ENCODE measurements around the gene MRPL1.

DNA sequence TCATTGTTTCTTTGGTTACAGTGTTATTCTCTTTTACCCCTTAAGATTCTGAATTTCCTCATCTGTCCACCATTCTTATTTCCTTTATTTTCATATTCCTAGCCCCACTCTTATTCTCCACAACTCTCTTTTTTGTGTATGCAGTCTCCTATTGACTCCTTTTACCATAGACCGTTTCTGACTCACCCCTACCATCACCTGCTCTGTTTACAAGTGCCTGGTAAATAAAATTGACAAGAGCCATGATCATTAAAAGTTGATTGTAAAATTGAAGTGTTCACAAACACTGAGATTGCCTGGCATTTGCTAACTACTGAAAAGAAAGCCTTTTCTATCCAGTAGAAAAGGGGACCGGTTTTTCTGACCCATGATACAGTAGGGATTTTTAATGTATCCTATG is 54.4 kb downstream of the MRPL1 start:
- no peak for TF ChIP-seq CTCF (IDR thresholded peaks at IDR 0.05; ENCODE audit: low read depth, low read length, missing input control)
- no peak for TF ChIP-seq YY1 (IDR thresholded peaks at IDR 0.05)
- TF ChIP-seq EGR1 (IDR thresholded peaks at IDR 0.05; ENCODE audit: low read depth in 2 of 2), result no peak
- TF ChIP-seq, protein P1, sequence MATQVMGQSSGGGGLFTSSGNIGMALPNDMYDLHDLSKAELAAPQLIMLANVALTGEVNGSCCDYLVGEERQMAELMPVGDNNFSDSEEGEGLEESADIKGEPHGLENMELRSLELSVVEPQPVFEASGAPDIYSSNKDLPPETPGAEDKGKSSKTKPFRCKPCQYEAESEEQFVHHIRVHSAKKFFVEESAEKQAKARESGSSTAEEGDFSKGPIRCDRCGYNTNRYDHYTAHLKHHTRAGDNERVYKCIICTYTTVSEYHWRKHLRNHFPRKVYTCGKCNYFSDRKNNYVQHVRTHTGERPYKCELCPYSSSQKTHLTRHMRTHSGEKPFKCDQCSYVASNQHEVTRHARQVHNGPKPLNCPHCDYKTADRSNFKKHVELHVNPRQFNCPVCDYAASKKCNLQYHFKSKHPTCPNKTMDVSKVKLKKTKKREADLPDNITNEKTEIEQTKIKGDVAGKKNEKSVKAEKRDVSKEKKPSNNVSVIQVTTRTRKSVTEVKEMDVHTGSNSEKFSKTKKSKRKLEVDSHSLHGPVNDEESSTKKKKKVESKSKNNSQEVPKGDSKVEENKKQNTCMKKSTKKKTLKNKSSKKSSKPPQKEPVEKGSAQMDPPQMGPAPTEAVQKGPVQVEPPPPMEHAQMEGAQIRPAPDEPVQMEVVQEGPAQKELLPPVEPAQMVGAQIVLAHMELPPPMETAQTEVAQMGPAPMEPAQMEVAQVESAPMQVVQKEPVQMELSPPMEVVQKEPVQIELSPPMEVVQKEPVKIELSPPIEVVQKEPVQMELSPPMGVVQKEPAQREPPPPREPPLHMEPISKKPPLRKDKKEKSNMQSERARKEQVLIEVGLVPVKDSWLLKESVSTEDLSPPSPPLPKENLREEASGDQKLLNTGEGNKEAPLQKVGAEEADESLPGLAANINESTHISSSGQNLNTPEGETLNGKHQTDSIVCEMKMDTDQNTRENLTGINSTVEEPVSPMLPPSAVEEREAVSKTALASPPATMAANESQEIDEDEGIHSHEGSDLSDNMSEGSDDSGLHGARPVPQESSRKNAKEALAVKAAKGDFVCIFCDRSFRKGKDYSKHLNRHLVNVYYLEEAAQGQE (IDR thresholded peaks at IDR 0.05), result no peak
- TF ChIP-seq ATF3 (IDR thresholded peaks at IDR 0.05), result no peak
- TF ChIP-seq, protein P2, sequence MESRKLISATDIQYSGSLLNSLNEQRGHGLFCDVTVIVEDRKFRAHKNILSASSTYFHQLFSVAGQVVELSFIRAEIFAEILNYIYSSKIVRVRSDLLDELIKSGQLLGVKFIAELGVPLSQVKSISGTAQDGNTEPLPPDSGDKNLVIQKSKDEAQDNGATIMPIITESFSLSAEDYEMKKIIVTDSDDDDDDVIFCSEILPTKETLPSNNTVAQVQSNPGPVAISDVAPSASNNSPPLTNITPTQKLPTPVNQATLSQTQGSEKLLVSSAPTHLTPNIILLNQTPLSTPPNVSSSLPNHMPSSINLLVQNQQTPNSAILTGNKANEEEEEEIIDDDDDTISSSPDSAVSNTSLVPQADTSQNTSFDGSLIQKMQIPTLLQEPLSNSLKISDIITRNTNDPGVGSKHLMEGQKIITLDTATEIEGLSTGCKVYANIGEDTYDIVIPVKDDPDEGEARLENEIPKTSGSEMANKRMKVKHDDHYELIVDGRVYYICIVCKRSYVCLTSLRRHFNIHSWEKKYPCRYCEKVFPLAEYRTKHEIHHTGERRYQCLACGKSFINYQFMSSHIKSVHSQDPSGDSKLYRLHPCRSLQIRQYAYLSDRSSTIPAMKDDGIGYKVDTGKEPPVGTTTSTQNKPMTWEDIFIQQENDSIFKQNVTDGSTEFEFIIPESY (IDR thresholded peaks at IDR 0.05), result no peak
- TF ChIP-seq FOXA1 (IDR thresholded peaks at IDR 0.05), result no peak
- no peak for TF ChIP-seq TAF1 (conservative IDR thresholded peaks at IDR 0.05)
- TF ChIP-seq NR2F2 (IDR thresholded peaks at IDR 0.05), result no peak
